ENCODE data around the gene XNDC1N.

The XNDC1N gene, protein sequence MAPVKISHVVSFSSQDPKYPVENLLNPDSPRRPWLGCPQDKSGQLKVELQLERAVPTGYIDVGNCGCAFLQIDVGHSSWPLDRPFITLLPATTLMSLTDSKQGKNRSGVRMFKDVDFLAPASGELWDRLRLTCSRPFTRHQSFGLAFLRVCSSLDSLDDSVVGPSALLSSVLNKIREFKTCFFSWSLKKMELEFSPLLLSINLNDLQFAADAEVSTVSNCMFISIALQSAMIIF

GRCh38 chr11:71927820-71928736, at the start of gene XNDC1N:
TSS of gene XNDC1N (minus strand) at chr11:71928594. CDS start at chr11:71923353, 5,241 bp downstream.
- peak in 1 of 2 donors; percentile 54 for DNase-seq (ENCODE audit: low read depth in 2 of 2)

DNA sequence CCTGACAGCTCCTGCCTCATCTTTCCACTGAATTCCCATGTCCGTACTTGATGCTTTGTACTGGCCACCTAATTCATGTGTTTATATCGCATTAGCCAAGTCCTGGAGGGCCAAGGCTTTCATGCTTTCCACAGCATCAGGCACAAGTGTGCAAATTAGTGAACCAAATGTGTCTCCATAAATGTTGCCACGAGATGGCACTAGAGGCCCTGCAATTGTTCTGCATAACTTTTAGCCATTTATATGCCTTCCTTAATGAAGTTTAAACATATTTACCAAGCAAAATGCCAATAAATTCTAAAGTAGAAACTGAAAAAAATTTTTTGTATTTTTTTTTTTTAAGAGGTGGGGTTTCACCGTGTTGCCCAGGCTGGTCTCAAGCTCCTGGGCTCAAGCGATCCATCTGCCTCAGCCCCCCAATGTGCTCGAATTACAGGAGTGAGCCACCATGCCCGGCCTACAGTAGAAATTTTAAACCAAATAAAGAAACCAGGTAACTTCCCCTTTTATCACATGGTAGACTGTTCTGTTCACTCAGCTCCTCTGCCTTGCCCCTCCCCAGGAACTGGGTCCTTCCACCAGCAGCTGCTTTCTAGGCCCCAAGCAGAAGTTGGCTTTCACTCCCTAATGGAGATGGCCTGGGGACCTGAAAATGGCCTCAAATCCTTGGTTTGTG, 49.5 kb upstream of the XNDC1N start:
- DNase-seq (ENCODE audit: low read depth in 2 of 2), result no peak

GRCh38 chr11:71977090-71977489, 48.7 kb upstream of the XNDC1N start:
- no peak for DNase-seq (ENCODE audit: low read depth in 2 of 2)

GRCh38 chr11:71976551-71976950, 48.2 kb upstream of the XNDC1N start:
- DNase-seq (ENCODE audit: low read depth in 2 of 2), result no peak

DNA sequence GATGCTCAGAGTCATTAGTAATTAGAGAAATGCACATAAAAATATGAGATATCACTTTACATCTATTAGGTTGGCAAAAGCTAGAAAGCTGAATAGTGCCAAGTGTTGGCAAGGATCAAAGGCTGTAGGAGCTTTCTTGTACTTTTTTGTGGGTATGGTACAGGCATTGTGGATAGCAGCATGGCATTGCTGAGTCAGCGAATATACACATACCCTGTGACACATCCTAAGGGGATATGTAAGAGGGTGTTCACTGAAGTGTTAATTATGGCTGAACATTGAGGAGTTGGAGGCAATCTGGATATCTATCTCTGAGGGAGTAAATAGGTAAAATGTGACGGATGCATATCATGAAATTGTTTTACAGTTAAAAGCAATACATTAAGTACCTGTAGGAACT, 43.3 kb upstream of the XNDC1N start:
- DNase-seq (ENCODE audit: low read depth in 2 of 2), result no peak

- DNase-seq (ENCODE audit: low read depth in 2 of 2), result no peak
These were observed 36.2 kb upstream of the XNDC1N start for GRCh38 chr11:71964641-71965040.

DNA sequence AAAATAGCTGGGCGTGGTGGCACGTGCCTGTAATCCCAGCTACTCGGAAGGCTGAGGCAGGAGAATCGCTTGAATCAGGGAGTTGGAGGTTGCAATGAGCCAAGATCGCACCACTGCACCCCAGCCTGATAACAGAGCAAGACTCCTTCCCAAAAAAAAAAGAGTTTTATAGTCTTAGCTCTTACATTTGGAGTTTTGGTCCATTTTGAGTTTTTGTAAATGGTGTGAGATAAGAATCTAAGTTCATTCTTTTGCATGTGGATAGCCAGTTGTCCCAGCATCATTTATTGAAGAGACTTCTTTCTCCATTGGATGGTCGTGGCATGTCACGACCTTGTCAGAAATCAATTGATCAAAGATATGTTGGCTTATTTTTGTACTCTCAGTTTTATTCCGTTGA, 35.1 kb upstream of the XNDC1N start:
- no peak for DNase-seq (ENCODE audit: low read depth in 2 of 2)

DNA sequence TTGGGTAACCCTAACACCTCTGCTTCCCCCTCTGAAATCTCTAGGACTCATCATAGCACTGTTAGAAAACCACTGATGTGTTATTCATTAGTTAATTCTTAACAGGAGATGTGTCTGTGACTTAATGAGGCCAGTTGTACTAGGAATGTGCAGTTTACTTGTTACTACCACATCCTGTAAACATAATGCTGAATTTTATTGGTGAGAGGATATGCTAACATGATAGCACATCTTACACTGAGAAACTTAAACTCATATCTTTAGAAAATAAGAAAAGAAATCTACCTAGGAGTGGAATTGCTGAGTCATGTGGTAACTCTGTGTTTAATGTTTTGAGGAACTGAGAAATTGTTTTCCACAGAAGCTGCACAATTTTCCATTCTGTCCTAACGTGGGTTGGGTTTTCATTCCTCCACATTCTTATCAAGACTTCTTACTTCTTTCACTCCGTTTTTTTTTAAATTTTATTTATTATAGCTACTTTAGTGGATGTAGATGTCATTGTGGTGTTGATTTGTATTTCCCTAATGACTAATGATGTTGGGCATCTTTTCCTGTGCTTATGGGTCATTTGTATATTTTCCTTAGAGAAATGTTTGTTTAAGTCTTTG, 34.1 kb upstream of the XNDC1N start:
- no peak for DNase-seq (ENCODE audit: low read depth in 2 of 2)

- DNase-seq (ENCODE audit: low read depth in 2 of 2), result no peak
These were observed 27.6 kb upstream of the XNDC1N start for GRCh38 chr11:71955898-71956456.

GRCh38 chr11:71951741-71952310, 23.4 kb upstream of the XNDC1N start:
- no peak for DNase-seq (ENCODE audit: low read depth in 2 of 2)

DNA sequence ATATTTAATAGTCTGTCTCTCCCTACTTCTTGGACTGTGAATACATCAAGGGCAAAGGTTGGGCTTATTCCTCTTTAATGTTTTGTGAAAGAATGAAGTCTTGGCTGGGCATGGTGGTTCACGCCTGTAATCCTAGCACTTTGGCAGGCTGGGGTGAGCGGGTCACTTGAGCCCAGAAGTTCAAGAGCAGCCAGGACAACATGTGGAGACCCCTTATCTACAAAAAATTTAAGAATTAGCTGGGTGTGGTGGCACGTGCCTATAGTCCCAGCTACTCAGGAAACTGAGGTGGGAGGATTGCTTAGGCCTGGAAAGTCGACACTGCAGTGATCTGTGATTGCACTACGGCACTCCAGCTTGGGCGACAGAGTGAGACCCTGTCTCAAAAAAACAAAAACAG, 20.6 kb upstream of the XNDC1N start:
- DNase-seq (ENCODE audit: low read depth in 2 of 2), result no peak

GRCh38 chr11:71948314-71949027, 20.1 kb upstream of the XNDC1N start:
- DNase-seq (ENCODE audit: low read depth in 2 of 2), result no peak

GRCh38 chr11:71947498-71947897, 19.1 kb upstream of the XNDC1N start:
- no peak for DNase-seq (ENCODE audit: low read depth in 2 of 2)

- no peak for DNase-seq (ENCODE audit: low read depth in 2 of 2)
These were observed 17.8 kb upstream of the XNDC1N start for GRCh38 chr11:71946144-71946571.

DNA sequence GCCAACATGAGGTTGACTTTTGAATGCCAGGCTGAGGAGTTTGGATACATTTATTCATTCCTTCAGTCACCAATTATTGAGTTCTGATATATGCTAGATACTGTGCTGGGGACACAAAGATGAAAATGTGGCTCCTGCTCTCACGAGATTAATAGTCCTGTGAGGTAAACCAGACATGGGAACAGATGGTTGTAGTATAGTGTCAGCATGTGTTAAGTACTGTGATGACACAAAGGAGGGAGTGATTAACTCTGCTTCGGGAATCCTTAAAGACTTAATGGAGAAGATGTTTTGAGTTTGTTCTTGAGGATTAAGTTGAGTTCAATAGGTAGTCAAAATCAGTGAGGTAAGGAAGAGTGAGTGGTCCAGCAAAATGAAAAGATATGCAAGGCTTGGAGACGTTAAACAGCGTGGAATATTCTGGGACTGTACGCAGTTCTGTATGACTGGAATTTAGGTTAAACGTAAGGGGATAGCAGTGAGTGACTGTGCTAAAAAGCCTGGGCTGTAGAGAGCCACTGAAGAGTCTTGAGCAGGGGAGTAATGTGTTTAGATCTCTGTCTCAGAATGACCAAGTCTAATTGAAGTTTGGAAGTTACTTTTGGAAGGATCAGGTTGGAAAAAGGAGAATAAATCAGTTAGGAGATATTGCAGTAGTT, 12.3 kb upstream of the XNDC1N start:
- no peak for DNase-seq (ENCODE audit: low read depth in 2 of 2)

DNA sequence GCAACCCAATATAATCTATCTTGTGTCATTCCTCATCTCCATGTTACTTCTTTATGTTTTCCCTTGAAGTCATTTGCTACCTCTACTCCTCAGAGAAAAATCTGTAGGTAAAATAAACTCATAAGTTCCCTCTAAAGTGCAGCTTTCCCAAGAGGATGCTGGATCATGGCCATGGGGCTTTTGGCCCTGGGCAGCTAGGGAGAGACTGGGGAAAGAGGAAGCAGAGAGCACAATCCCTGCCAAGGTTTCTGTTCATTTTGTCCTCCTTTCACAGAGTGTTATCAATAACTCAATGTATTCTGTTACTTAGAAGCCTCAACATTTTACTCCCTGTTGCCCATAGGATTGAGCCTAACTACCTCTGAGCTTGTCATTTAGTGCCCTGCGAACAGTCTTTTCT, 9.4 kb upstream of the XNDC1N start:
- DNase-seq (ENCODE audit: low read depth in 2 of 2), result no peak

DNA sequence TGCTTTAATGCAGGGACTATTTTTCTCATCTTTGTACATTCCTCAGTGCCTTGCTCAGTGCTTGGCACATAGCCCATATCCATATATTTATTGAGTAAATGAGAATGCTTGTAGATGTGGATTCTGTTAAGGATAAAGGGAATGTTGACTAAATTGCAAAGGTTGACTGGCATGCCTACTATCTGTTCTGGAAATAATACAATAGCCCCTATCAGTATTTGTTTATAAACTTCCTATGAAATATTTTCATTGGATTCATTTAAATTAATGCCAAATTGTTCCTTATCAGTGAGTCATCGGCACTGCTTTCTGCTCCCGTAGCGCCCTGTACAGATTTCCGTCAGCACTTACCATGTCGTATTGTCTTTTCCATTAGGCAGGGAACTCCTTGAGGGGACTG, 8.4 kb upstream of the XNDC1N start:
- DNase-seq (ENCODE audit: low read depth in 2 of 2), result no peak

DNA sequence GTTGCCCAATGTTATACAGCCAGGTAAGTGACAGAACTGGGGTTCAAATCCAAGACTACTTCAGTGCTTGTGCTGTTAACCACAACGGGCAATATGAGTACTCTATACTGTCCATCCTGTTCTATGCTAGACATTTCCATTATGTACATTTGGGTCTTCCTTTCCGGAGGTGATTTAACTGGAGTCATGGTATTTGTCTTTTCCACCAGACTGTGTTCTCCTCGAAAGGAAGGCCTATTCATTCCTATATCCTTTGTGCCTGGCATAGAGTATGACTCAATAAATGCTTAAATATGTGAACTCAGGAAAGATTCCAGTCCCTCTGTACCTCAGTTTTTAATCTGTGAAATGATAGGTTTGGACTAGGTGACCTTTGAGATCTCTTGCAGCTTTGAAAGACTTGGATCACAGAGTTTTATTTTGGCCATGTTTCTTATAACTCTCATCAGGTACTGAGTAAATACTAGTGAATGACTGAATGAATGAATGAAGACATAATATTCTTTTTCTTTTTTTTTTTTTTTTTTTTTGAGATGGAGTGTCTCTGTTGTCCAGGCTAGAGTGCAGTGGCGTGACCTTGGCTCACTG, 7.0 kb upstream of the XNDC1N start:
- no peak for DNase-seq (ENCODE audit: low read depth in 2 of 2)

DNA sequence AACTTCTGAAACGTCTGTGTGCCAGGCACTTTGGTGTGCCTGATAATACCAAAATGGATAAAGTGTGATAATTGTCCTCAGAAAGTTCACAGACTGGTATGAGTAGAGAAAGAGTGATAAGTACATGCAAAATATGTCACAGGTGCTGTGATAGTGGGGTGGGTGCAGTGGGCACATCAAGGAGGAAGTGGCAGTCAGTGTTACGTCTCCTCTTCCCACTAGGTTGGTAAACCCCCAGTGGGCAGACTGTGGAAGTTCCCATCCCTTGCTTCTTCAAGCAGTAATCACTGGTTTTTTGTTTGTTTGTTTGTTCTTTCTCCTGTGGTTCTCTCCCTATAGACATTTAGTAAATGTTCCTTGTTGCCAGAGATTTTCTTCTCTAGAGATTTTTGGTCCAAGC, 5.8 kb upstream of the XNDC1N start:
- no peak for DNase-seq (ENCODE audit: low read depth in 2 of 2)
